C4-2B (cell line): ENCODE measurements around the gene BLVRA.
"Not testable (repeated sequence)": the region's sequence is repeated elsewhere in the genome, so short reads cannot be mapped to it uniquely, and the experiment has no call there.

ENCODE experiments used
- H3K27ac ChIP-seq: fragments of 450-650 bp; 2 replicates; pipeline ENCODE4 v1.5.1; 2017
- CTCF ChIP-seq: fragments of 450-650 bp; conservative IDR thresholded peaks from 2 replicates; pipeline ENCODE4 v1.5.1; 2017; ENCODE audit warnings: mild to moderate bottlenecking
- ZFX ChIP-seq: fragments of 450-650 bp; IDR thresholded peaks from 2 replicates; pipeline ENCODE4 v1.6.1; 2017

Gene BLVRA

GRCh38 chr7:43726466-43726865, 32.0 kb upstream of the BLVRA start:
- H3K27ac ChIP-seq, result no peak overlapping the region
- TF ChIP-seq CTCF (no peak), ZFX (no peak)

- TF ChIP-seq ZFX (no peak), CTCF (no peak)
These were observed 31.5 kb upstream of the BLVRA start for GRCh38 chr7:43727003-43727402.

GRCh38 chr7:43727494-43727893, 31.0 kb upstream of the BLVRA start:
- TF ChIP-seq CTCF (no peak), ZFX (no peak)

More at GRCh38 chr7:43727003-43727402, 31.5 kb upstream of the BLVRA start:
- no peak overlapping the region for H3K27ac ChIP-seq

GRCh38 chr7:43729214-43729923, 29.1 kb upstream of the BLVRA start, which contains the start of gene COA1:
TSS of gene COA1 (minus strand) at chr7:43729523. CDS start at chr7:43648614, 80,909 bp downstream.
- H3K27ac ChIP-seq, result peak within 1 kb of the TSS; percentile 86
- TF ChIP-seq CTCF, result no peak
- TF ChIP-seq ZFX, result peak; percentile 79

More at GRCh38 chr7:43727494-43727893, 31.0 kb upstream of the BLVRA start:
- H3K27ac ChIP-seq, result no peak overlapping the region

GRCh38 chr7:43729924-43730248, 28.6 kb upstream of the BLVRA start:
- TF ChIP-seq CTCF (no peak), ZFX (no peak)
- peak overlapping the region; percentile 86 for H3K27ac ChIP-seq

GRCh38 chr7:43731494-43731893, 27.0 kb upstream of the BLVRA start:
- not testable (repeated sequence) for H3K27ac ChIP-seq

- H3K27ac ChIP-seq, result not testable (repeated sequence)
These were observed 23.7 kb upstream of the BLVRA start for GRCh38 chr7:43734575-43735332.

GRCh38 chr7:43735403-43735801, 23.1 kb upstream of the BLVRA start:
- no peak for TF ChIP-seq CTCF
- TF ChIP-seq ZFX, result no peak
- no peak overlapping the region for H3K27ac ChIP-seq
